ENCODE results near the gene SPAG9. TPM values are rescaled to one million over a fixed set of nuclear protein-coding genes. Genes with fewer than 3 reads are reported as not detected.
"Not testable (repeated sequence)": the region's sequence is repeated elsewhere in the genome, so short reads cannot be mapped to it uniquely, and the experiment has no call there.

The SPAG9 gene
- total and polyA plus RNA-seq, 7 donors = 21.6 to 79.9 (median 74.3) TPM

GRCh38 chr17:50944054-50944901, 176.4 kb downstream of the SPAG9 start:
- peaks cover 0 to 40% (median 39%) of the 10 kb centered on the region in 4 donors for H3K4me1 ChIP-seq

GRCh38 chr17:50943575-50943933, 177.1 kb downstream of the SPAG9 start:
- Histone ChIP-seq H3K27ac (peak overlapping the region; percentile 85 to 89 (median 86)), H3K4me3 (peak overlapping the region in 2 of 4 donors; percentile 52 to 59), H3K27me3 (no peaks in the 10 kb centered on the region), H3K9me3 (no peaks in the 10 kb centered on the region), H3K4me1 (peaks cover 0 to 33% (median 32%) of the 10 kb centered on the region in 4 donors), H3K36me3 (no peaks in the 10 kb centered on the region)
- intact Hi-C loops (cut with DNase I) = loop anchor here (5.0 kb wide), 1 partner anchor 41 kb away; no protein-coding TSS in a partner anchor
- 23 to 65% methylated on average over 8 of the region's 8 CpGs for WGBS, 2 donors
- no peak for TF ChIP-seq POLR2A (IDR thresholded peaks at IDR 0.05)
- TF ChIP-seq POLR2AphosphoS5 (IDR thresholded peaks at IDR 0.05) = no peak
- no peak for TF ChIP-seq EP300 (IDR thresholded peaks at IDR 0.05)
- no peak for TF ChIP-seq CTCF (IDR thresholded peaks at IDR 0.05)
- peak; percentile 66 for DNase-seq

More at GRCh38 chr17:50944054-50944901, 176.4 kb downstream of the SPAG9 start:
- H3K27me3 ChIP-seq = no peaks in the 10 kb centered on the region
- intact Hi-C loops (cut with DNase I) = loop anchor here (5.0 kb wide), 1 partner anchor 42 kb away; no protein-coding TSS in a partner anchor
- 2 to 6% methylated on average over 61 of the region's 61 CpGs for WGBS, 2 donors
- DNase-seq = peak; percentile 88
- H3K4me3 ChIP-seq = peak overlapping the region; percentile 33 to 59 (median 48)
- peak overlapping the region; percentile 85 to 89 (median 86) for H3K27ac ChIP-seq
- TF ChIP-seq POLR2AphosphoS5 (IDR thresholded peaks at IDR 0.05) (peak; percentile 46 to 76 (median 72)), CTCF (IDR thresholded peaks at IDR 0.05) (peak in 2 of 4 experiments; percentile 9 to 16), EP300 (IDR thresholded peaks at IDR 0.05) (no peak), POLR2A (IDR thresholded peaks at IDR 0.05) (peak in 1 of 2 donors; percentile 43)
- no peaks in the 10 kb centered on the region for H3K9me3 ChIP-seq
- H3K36me3 ChIP-seq = no peaks in the 10 kb centered on the region

GRCh38 chr17:50941676-50942048, 179.0 kb downstream of the SPAG9 start:
- peaks cover 0 to 23% (median 22%) of the 10 kb centered on the region in 4 donors for H3K4me1 ChIP-seq
- not testable (repeated sequence) for H3K27me3 ChIP-seq, H3K36me3 ChIP-seq, H3K4me3 ChIP-seq, H3K27ac ChIP-seq, H3K9me3 ChIP-seq
- WGBS, 2 donors = 83 to 95% methylated on average over 4 of the region's 4 CpGs
- DNase-seq = peak; percentile 4
- intact Hi-C loops (cut with DNase I) = loop anchor here (5.0 kb wide), 1 partner anchor 39 kb away; no protein-coding TSS in a partner anchor

- H3K4me1 ChIP-seq = peaks cover 0 to 28% (median 23%) of the 10 kb centered on the region in 4 donors
- intact Hi-C loops (cut with DNase I) = loop anchor here (5.0 kb wide), 1 partner anchor 38 kb away; no protein-coding TSS in a partner anchor
- no peak for TF ChIP-seq POLR2AphosphoS5 (IDR thresholded peaks at IDR 0.05)
- H3K4me3 ChIP-seq = no peak overlapping the region
- no peaks in the 10 kb centered on the region for H3K27me3 ChIP-seq
- H3K9me3 ChIP-seq = no peaks in the 10 kb centered on the region
- H3K27ac ChIP-seq = no peak overlapping the region
- peak; percentile 56 for DNase-seq
- 89 to 90% methylated on average over 16 of the region's 16 CpGs for WGBS, 2 donors
- no peaks in the 10 kb centered on the region for H3K36me3 ChIP-seq
These were observed 180.6 kb downstream of the SPAG9 start for GRCh38 chr17:50939795-50940684.

GRCh38 chr17:50939542-50939794, 181.2 kb downstream of the SPAG9 start:
- no peak for DNase-seq
- Histone ChIP-seq H3K36me3 (no peaks in the 10 kb centered on the region), H3K4me3 (no peak overlapping the region), H3K9me3 (no peaks in the 10 kb centered on the region), H3K27me3 (no peaks in the 10 kb centered on the region), H3K4me1 (peaks cover 0 to 23% (median 17%) of the 10 kb centered on the region in 4 donors), H3K27ac (no peak overlapping the region)
- TF ChIP-seq EP300 (IDR thresholded peaks at IDR 0.05) (no peak), POLR2A (IDR thresholded peaks at IDR 0.05) (no peak), POLR2AphosphoS5 (IDR thresholded peaks at IDR 0.05) (no peak), CTCF (IDR thresholded peaks at IDR 0.05) (no peak)
- intact Hi-C loops (cut with DNase I) = no loop called here
- 93 to 94% methylated on average over 4 of the region's 4 CpGs for WGBS, 2 donors

Measured in sigmoid colon (tissue), 7 donors.